Activated B cell treated with CpG ODN at 0.5 μM for 24 hours (primary cell): Measurements from ENCODE around the gene TMEM255B. TPM values are rescaled to one million over a fixed set of nuclear protein-coding genes. Genes with fewer than 3 reads are reported as not detected.

ENCODE experiments used
- ATAC-seq: fragments of 200-7000 bp; cut with Tn5 transposase; one replicate; pipeline ENCODE4 v1.10.0; 2021; ENCODE audit warnings: low read depth, mild to moderate bottlenecking, moderate library complexity
- CTCF ChIA-PET: fragments of 350-600 bp; sonication (Branson Sonifier 250); formaldehyde crosslinking; loops from one replicate; lab custom pipeline; 2021; ENCODE audit warnings: antibody characterized with exemption; lab: Charles Lee
- POLR2A ChIA-PET: fragments of 350-600 bp; sonication (Branson Sonifier 250); formaldehyde crosslinking; loops from one replicate; lab custom pipeline; 2021; ENCODE audit warnings: antibody characterized with exemption; lab: Charles Lee
- DNase-seq: peaks from one replicate; pipeline ENCODE4 v3.0.0; 2022
- H3K27ac Mint-ChIP-seq: one replicate; pipeline ENCODE4 v1.8.0; 2020; ENCODE audit warnings: mixed read lengths
- H3K27me3 Mint-ChIP-seq: one replicate; pipeline ENCODE4 v1.8.0; 2021; ENCODE audit warnings: mixed read lengths
- H3K36me3 Mint-ChIP-seq: one replicate; pipeline ENCODE4 v1.8.0; 2021; ENCODE audit warnings: low read depth, mixed read lengths
- H3K4me1 Mint-ChIP-seq: one replicate; pipeline ENCODE4 v1.8.0; 2021; ENCODE audit warnings: mixed read lengths
- H3K4me3 Mint-ChIP-seq: one replicate; pipeline ENCODE4 v1.8.0; 2020; ENCODE audit warnings: mild to moderate bottlenecking, mixed read lengths
- H3K9me3 Mint-ChIP-seq: one replicate; pipeline ENCODE4 v1.8.0; 2020; ENCODE audit warnings: mixed read lengths
- CTCF ChIP-seq: fragments of 200-600 bp; IDR thresholded peaks from one replicate; pipeline ENCODE4 v1.8.0; 2022; ENCODE audit warnings: antibody characterized with exemption, mild to moderate bottlenecking
- intact Hi-C: fragments of 100-400 bp; cut with micrococcal nuclease; formaldehyde crosslinking; loops from one replicate; pipeline ENCODE4 v1.15.1; 2024
- total RNA-seq: library from RNA; stranded (reverse); gene quantifications from 2 replicates; pipeline ENCODE4 v1.2.3, GENCODE V29; 2022

The TMEM255B gene
- total RNA-seq: 5.2 and 6.2 TPM in 2 replicates

- intact Hi-C loops: loop anchor here (2.0 kb wide), 2 partner anchors 26 to 56 kb away; no protein-coding TSS in a partner anchor
- no peaks in the 10 kb centered on the region for H3K9me3 Mint-ChIP-seq
- POLR2A ChIA-PET: interaction anchor here (0.5 to 1.2 kb wide), 2 partner anchors 309 to 389 kb away, joined by 3 to 4 read pairs; no protein-coding TSS in a partner anchor
Measured at GRCh38 chr13:113758651-113759524, at the start of gene TMEM255B. TMEM255B (plus strand) TSS chr13:113759226; CDS start chr13:113759270, 44 bp downstream.

GRCh38 chr13:113722921-113723320, 36.1 kb upstream of the TMEM255B start:
- Mint-ChIP-seq H3K9me3 (no peaks in the 10 kb centered on the region), H3K27ac (no peak overlapping the region), H3K27me3 (no peaks in the 10 kb centered on the region), H3K4me3 (peak overlapping the region; percentile 38), H3K4me1 (peaks cover 7% of the 10 kb centered on the region), H3K36me3 (no peaks in the 10 kb centered on the region)
- DNase-seq (no peak), ATAC-seq (no peak)
- intact Hi-C loops: no loop called here
- TF ChIP-seq CTCF: no peak
- CTCF ChIA-PET: no interaction called here
- POLR2A ChIA-PET: no interaction called here

More at GRCh38 chr13:113758651-113759524, at the start of gene TMEM255B:
- peak within 1 kb of the TSS; percentile 80 for H3K27ac Mint-ChIP-seq
- no peak for TF ChIP-seq CTCF
- peaks cover 19% of the 10 kb centered on the region for H3K4me1 Mint-ChIP-seq
- CTCF ChIA-PET: no interaction called here
- peaks cover 28% of the 10 kb centered on the region for H3K27me3 Mint-ChIP-seq
- H3K36me3 Mint-ChIP-seq: no peaks in the 10 kb centered on the region
- ATAC-seq: peak; percentile 85
- DNase-seq: peak; percentile 78
- H3K4me3 Mint-ChIP-seq: peak within 1 kb of the TSS; percentile 82

- Mint-ChIP-seq H3K9me3 (no peaks in the 10 kb centered on the region), H3K36me3 (no peaks in the 10 kb centered on the region), H3K4me3 (peak overlapping the region; percentile 38), H3K4me1 (peaks cover 7% of the 10 kb centered on the region), H3K27me3 (no peaks in the 10 kb centered on the region), H3K27ac (no peak overlapping the region)
- TF ChIP-seq CTCF: no peak
- ChIA-PET CTCF (no interaction called here), POLR2A (no interaction called here)
- intact Hi-C loops: no loop called here
- DNase-seq (no peak), ATAC-seq (no peak)
Measured at GRCh38 chr13:113723410-113724015, 35.5 kb upstream of the TMEM255B start.

DNA sequence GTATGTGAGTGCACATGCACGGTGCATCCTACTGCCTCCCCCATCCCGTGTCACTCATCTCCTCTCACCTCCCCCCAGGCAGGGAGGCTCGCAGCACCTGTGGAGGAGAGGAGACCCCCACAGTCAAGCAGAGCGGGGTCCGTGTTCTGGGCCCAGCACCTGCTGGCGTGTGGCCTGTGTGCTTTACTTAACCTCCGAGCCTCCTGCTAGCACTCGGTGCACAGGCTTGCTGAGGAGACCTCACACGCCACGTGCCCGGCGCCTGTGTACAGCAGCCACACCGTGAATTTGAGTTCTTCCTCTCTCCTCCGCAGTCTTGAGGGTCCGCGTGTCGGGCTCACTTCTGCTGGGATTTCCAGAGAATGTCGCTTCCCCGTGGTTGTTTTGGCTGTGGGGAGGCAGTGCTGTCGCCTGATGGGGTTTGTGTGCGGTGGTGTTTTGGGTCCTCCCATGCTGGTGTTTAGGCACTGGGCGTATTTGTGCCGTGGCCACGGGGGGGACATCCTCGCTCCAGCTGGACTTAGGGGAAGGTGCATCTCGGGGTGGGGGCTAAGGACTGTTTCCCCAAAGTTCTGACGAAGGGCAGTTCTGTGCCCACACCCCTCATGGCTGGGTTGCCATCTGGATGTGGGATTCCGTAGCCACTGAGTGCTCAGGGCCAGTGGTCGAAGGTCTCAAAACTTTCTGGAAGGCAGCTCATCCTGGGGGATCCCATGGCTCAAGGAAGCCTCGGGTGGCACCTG, 34.8 kb upstream of the TMEM255B start:
- no peak for TF ChIP-seq CTCF
- Mint-ChIP-seq H3K9me3 (no peaks in the 10 kb centered on the region), H3K27me3 (peaks cover 2% of the 10 kb centered on the region), H3K4me3 (peak overlapping the region; percentile 80), H3K27ac (peak overlapping the region; percentile 79), H3K4me1 (peaks cover 7% of the 10 kb centered on the region), H3K36me3 (no peaks in the 10 kb centered on the region)
- intact Hi-C loops: no loop called here
- ATAC-seq (no peak), DNase-seq (no peak)
- ChIA-PET CTCF (interaction anchor here (0.8 to 1.0 kb wide), 5 partner anchors 53 to 504 kb away, joined by 3 to 6 read pairs (median 3); no protein-coding TSS in a partner anchor), POLR2A (interaction anchor here (0.8 kb wide), 1 partner anchor 91 kb away, joined by 3 read pairs; no protein-coding TSS in a partner anchor)
